ENCODE results near the gene MTMR12.
"Not testable (repeated sequence)": the region's sequence is repeated elsewhere in the genome, so short reads cannot be mapped to it uniquely, and the experiment has no call there.

The MTMR12 gene

DNA sequence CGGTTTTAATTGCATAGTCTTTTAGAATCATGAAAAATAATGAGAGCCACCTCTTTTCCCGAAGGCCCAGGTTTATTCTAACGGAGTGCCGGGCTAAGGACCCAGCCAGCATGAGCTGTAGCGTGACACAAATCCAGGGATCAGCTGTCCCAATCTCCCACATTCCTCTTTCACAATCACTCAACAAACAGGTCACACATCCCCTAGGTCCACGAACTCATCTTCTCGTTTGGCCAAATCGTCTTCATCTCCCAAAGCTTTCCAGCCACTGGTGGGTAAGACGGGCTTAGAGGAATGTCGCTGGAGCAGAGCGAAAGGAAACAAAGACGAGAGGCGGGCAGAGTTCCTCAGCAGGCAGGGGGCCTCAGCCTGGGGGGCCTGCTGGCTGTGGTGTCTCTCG, 83.2 kb downstream of the MTMR12 start:
- DNase-seq (ENCODE audit: low read depth in 1 of 2, low spot score in 1 of 2), result no peak
- in situ Hi-C loops (cut with HindIII; ENCODE audit: low pct_unique_long_range_greater_than_20kb, low sequenced_read_pairs), result no loop called here

DNA sequence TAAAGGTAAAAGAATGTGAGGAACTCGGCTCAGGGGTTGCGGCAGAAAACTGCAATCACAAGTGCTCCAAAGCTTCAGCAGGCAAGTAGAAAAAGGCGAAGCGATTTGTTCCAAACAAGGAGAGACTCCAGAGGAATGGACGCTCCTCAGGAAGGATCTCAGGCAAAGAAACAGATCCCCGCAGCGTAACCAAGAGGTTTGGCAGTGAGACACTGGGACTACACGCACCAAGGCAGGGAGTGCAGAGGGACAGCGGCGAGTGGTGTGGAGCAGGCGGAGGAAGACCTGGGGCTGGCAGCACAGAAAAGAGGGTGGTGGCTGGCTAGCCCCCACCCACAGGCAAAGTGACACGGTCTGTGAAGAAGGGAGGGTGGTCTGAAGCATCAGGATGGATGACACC, 83.9 kb downstream of the MTMR12 start:
- TF ChIP-seq JUND (IDR thresholded peaks at IDR 0.05; ENCODE audit: low read depth), result no peak
- no peak for DNase-seq (ENCODE audit: low read depth in 1 of 2, low spot score in 1 of 2)
- in situ Hi-C loops (cut with HindIII; ENCODE audit: low pct_unique_long_range_greater_than_20kb, low sequenced_read_pairs), result no loop called here

More for the DNA sequence above, 83.2 kb downstream of the MTMR12 start:
- no peak for TF ChIP-seq JUND (IDR thresholded peaks at IDR 0.05; ENCODE audit: low read depth)

DNA sequence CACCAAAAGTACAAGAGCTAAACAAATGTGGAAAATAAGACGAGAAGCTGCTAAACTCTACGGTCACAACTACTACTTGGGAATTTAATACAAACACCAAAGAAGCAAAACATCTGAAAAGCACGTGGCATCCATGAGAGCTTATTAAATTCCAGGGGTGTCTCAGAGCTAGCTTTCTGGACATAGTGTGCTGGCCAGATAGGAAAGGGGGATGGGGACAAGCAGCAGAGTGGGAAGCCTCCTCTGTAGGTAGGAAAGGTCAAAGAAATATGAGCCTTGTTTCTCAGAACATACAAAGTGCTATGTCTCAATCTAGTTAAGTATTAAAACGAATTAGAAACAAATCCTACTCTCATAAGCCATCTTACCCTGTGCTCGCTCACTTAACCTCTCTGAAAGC, 87.3 kb downstream of the MTMR12 start:
- TF ChIP-seq JUND (IDR thresholded peaks at IDR 0.05; ENCODE audit: low read depth), result no peak
- in situ Hi-C loops (cut with HindIII; ENCODE audit: low pct_unique_long_range_greater_than_20kb, low sequenced_read_pairs), result no loop called here
- no peak for DNase-seq (ENCODE audit: low read depth in 1 of 2, low spot score in 1 of 2)

DNA sequence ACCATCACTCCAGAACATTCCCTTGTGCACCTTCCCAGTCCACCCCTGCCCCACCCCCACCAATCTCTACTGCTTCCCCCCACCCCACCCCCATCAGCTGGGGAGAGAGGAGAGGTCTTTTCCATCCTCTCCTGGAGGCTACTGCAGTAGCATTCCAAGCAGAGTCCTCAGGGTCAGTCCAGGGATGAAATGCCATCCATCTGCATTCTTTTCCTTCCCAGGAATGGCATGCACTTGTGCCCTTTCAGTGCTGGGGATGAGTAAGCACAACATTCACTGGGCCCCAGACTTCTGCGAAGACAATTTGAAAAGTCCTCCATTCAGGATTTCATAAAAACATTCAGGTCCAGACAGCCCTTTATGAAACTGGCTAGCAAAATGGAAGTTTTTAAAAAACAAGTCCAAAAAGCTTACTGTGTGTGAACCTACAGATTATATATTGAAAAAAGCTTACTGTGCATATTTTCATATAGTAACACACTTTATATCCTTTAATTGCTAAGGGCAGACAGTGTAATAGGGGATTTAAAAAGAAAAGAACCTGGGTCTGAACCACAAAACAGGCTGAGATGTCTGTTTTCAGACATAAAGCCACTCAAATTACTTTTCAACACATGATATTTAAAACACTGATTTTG, 88.6 kb downstream of the MTMR12 start:
- in situ Hi-C loops (cut with HindIII; ENCODE audit: low pct_unique_long_range_greater_than_20kb, low sequenced_read_pairs), result no loop called here
- TF ChIP-seq JUND (IDR thresholded peaks at IDR 0.05; ENCODE audit: low read depth), result no peak
- peak; percentile 46 to 91 for DNase-seq (ENCODE audit: low read depth in 1 of 2, low spot score in 1 of 2)

DNA sequence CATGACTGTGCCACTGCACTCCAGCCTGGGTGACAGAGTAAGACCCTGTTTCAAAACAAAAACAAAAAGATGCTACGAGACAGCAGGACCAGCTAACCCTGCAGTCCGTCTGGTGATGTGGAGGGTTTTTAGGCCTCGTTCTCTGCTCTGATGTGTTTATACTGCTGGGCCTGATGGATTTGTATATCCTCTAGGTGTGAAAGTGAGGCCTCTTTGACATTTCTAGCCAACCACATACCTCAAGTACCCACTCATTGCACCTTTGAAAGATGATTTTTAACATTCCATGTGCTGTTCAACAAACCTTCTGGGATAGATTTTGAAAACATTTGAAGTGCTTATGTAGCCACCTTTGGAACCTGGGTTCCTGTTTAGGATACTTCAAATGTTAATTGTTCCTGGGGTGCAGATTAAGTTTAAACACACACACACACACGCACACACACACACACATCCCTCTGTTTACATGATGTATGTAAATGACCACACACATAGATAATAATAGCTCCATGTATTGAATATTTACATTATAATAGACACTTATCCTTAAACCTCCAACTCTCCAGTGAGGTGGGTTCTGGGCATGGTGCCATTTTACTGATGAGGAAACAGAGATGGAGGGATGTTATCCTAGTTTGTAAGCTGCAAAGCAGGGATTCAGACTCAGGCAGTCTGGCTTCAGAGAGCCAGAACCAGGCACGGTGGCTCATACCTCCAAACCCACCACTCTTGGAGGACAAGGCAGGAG, 89.8 kb downstream of the MTMR12 start:
- no peak for DNase-seq (ENCODE audit: low read depth in 1 of 2, low spot score in 1 of 2)
- no peak for TF ChIP-seq JUND (IDR thresholded peaks at IDR 0.05; ENCODE audit: low read depth)
- in situ Hi-C loops (cut with HindIII; ENCODE audit: low pct_unique_long_range_greater_than_20kb, low sequenced_read_pairs), result no loop called here

DNA sequence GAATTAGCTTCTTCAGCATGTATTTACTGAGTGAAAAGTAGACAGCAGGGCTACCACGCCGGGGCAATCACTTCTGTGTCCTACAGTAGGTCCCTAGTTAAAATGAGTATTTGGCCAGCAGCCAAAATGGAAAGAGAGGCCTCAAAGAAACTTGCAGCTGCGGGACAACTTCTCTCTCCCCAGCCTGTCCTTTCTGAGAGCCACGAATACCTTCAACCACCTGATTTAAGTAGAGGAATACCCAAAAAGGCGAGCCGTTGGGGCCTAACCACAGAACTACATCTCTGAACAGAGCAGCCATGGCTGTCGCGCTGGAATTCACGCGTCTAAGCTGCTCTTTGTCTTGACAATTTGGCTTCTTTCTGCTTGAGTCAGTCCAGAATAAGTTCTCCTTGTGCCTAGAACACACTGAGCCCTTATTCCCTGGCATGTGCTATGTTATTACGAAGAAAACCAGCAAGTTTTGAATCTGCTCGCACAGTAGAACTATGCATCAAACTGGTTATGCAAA, 94.8 kb downstream of the MTMR12 start:
- TF ChIP-seq JUND (IDR thresholded peaks at IDR 0.05; ENCODE audit: low read depth), result no peak
- in situ Hi-C loops (cut with HindIII; ENCODE audit: low pct_unique_long_range_greater_than_20kb, low sequenced_read_pairs), result no loop called here
- peak in 1 of 2 experiments; percentile 35 for DNase-seq (ENCODE audit: low read depth in 1 of 2, low spot score in 1 of 2)

DNA sequence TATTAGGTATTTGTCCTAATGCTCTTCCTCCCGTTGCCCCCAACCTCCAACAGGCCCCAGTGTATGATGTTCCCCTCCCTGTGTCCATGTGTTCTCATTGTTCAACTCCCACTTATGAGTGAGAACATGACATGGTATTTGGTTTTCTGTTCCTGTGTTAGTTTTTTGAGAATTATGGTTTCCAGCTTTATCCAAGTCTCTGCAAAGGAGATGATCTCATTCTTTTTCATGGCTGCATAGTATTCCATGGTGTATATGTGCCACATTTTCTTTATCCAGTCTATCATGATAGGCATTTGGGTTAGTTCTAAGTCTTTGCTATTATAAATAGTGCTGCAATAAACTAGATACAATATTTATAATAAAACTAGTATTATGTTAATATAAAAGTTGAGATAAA, 98.4 kb downstream of the MTMR12 start:
- in situ Hi-C loops (cut with HindIII; ENCODE audit: low pct_unique_long_range_greater_than_20kb, low sequenced_read_pairs); DNase-seq (ENCODE audit: low read depth in 1 of 2, low spot score in 1 of 2): not testable (repeated sequence)

DNA sequence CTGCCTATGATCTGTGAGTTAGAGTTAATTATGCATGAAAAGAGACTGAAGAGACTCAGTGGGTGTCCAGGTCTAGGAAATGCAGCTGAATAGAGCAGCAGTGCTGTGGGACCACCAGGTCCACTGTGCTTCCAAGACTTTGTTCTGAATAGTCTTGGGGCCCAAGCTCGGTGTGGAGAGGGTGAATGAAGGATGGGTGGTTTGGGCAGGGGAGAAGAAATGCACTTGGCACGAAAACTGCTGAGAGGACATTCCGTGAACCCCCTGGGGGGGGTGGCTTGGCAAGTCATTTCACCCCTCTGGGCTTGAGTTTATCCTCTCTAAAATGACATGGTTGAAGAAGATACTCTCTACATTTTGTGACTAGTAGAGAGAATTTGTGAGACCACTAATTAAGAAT, 102.6 kb downstream of the MTMR12 start:
- in situ Hi-C loops (cut with HindIII; ENCODE audit: low pct_unique_long_range_greater_than_20kb, low sequenced_read_pairs), result no loop called here
- no peak for DNase-seq (ENCODE audit: low read depth in 1 of 2, low spot score in 1 of 2)
- no peak for TF ChIP-seq JUND (IDR thresholded peaks at IDR 0.05; ENCODE audit: low read depth)

DNA sequence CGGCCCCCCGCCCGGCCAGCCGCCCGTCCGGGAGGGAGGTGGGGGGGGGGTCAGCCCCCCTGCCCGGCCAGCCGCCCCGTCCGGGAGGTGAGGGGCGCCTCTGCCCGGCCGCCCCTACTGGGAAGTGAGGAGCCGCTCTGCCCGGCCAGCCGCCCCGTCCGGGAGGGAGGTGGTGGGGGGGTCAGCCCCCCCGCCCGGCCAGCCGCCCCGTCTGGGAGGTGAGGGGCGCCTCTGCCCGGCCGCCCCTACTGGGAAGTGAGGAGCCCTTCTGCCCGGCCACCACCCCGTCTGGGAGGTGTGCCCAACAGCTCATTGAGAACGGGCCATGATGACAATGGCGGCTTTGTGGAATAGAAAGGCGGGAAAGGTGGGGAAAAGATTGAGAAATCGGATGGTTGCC, 103.9 kb downstream of the MTMR12 start:
- in situ Hi-C loops (cut with HindIII; ENCODE audit: low pct_unique_long_range_greater_than_20kb, low sequenced_read_pairs); DNase-seq (ENCODE audit: low read depth in 1 of 2, low spot score in 1 of 2): not testable (repeated sequence)

DNA sequence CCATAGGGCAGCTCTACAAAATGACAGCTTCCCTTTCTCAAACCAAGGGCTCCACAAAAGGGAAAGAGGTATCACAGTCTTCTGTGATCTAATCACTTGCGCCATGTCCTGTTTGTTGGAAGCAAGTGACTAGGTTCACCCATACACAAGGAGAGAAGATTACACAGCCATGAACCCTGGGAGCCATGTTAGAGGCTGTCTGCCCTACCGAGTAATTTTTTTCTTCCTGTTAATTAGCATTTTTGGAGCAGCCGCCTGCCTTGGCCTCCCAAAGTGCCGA, 105.4 kb downstream of the MTMR12 start:
- no peak for DNase-seq (ENCODE audit: low read depth in 1 of 2, low spot score in 1 of 2)
- no peak for TF ChIP-seq JUND (IDR thresholded peaks at IDR 0.05; ENCODE audit: low read depth)
- in situ Hi-C loops (cut with HindIII; ENCODE audit: low pct_unique_long_range_greater_than_20kb, low sequenced_read_pairs), result no loop called here

DNA sequence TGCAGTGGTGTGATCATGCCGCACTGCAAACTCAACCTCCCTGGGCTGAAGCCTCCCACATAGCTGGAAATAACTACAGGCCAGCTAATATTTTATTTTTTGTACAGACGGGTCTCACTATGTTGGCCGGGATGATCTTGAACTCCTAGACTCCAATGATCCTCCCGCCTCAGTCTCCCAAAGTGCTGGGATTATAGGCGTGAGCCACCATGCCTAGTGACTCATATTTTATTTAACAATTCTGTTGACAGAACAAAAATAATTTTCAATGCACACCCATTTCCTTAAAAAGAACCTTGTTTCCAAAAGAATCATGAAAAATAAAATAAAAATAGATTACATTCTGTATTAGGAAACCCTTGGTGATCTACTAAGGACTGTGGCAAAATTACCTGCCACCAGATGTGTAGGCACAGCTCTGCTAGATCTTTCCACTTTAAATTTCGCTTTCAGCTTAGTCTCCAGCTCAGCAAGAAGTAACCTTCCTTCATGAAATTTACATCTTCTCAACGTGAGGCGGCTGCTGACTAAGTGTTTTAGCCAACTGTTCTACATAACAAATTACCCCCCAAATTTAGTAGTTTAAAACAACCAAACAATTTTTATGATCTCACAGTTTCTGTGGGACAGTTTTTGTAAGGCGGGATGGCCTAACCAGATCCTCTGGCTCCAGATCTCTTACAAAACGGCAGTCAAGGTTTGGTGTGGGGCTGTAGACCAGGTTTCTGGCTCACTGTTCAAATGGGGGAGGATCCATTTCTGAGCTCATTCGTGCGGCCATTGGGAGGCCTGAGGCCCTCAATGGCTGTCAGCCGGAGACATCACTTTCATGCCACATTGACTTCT, 106.0 kb downstream of the MTMR12 start:
- no peak for DNase-seq (ENCODE audit: low read depth in 1 of 2, low spot score in 1 of 2)
- no peak for TF ChIP-seq JUND (IDR thresholded peaks at IDR 0.05; ENCODE audit: low read depth)
- in situ Hi-C loops (cut with HindIII; ENCODE audit: low pct_unique_long_range_greater_than_20kb, low sequenced_read_pairs), result no loop called here

DNA sequence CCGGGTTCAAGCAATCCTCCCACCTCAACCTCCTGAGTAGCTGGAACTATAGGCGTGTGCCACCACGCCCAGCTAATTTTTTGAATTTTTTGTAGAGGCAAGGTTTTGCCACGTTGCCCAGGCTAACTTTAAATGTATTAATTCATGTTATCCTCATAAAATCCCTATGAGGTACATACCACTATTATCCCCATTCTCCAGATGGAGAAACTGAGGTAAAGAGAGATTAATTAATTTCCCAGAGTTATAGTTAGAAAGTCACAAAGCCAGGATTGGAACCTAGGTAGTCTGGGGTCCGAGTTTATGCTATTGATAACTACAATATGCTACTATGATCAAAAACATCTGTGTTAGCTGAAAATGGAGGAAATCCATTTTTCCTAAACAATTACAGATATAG, 106.7 kb downstream of the MTMR12 start:
- in situ Hi-C loops (cut with HindIII; ENCODE audit: low pct_unique_long_range_greater_than_20kb, low sequenced_read_pairs), result no loop called here
- no peak for DNase-seq (ENCODE audit: low read depth in 1 of 2, low spot score in 1 of 2)
- TF ChIP-seq JUND (IDR thresholded peaks at IDR 0.05; ENCODE audit: low read depth), result no peak

DNA sequence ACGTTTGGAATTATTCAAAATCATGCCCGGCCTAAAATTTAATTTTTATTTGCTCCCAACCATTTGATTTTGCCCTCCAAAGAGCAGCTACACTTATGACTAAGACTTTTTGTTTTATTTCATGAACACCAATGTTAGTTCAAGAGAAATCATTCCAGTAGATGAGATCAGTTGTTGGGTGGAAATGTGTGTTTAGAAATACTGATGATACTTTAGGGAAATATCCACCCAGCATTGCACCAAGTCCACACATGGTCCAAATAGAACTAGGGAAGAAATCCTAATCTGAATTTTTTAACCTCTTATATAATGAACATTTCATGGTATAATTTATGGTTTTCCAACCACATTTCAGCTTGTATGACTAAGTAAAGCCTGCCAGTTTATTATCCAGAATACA, 110.3 kb downstream of the MTMR12 start:
- TF ChIP-seq JUND (IDR thresholded peaks at IDR 0.05; ENCODE audit: low read depth), result no peak
- no peak for DNase-seq (ENCODE audit: low read depth in 1 of 2, low spot score in 1 of 2)
- in situ Hi-C loops (cut with HindIII; ENCODE audit: low pct_unique_long_range_greater_than_20kb, low sequenced_read_pairs), result no loop called here

All from T47D (cell line).